Neural cell (in vitro differentiated cells): ENCODE measurements around the gene CEACAM21. TPM values are rescaled to one million over a fixed set of nuclear protein-coding genes. Genes with fewer than 3 reads are reported as not detected.

Experiments
- H2AFZ ChIP-seq: fragments of 200-600, 300-800 bp; sonication (generic), shearing (Covaris generic); 2 replicates; pipeline ENCODE4 v1.6.0; 2014; ENCODE audit warnings: low read depth, mild to moderate bottlenecking, antibody characterized with exemption, low read length, moderate library complexity
- H3F3A ChIP-seq: fragments of 200-600 bp; shearing (Covaris generic); 2 replicates; pipeline ENCODE4 v1.6.1; 2016; ENCODE audit warnings: mild to moderate bottlenecking, moderate library complexity, mixed read lengths, antibody characterized with exemption, low read length; ENCODE audit not compliant: insufficient read depth, poor library complexity, severe bottlenecking
- H3K27ac ChIP-seq: fragments of 200-600, 300-800 bp; sonication (generic), shearing (Covaris generic); 2 replicates; pipeline ENCODE4 v1.5.1; 2014; ENCODE audit warnings: mild to moderate bottlenecking, low read length, moderate library complexity
- H3K27me3 ChIP-seq: fragments of 300-800, 200-600 bp; sonication (generic), shearing (Covaris generic); 2 replicates; pipeline ENCODE4 v1.6.0; 2014; ENCODE audit warnings: mild to moderate bottlenecking, low read depth, low read length, moderate library complexity; ENCODE audit not compliant: insufficient read depth
- H3K36me3 ChIP-seq: fragments of 300-800, 200-600 bp; sonication (generic), shearing (Covaris generic); 2 replicates; pipeline ENCODE4 v1.5.1; 2014; ENCODE audit warnings: mild to moderate bottlenecking, antibody characterized with exemption, low read length, moderate library complexity; ENCODE audit not compliant: insufficient read depth
- H3K4me2 ChIP-seq: fragments of 300-800, 200-600 bp; sonication (generic), shearing (Covaris generic); 2 replicates; pipeline ENCODE4 v1.6.0; 2014; ENCODE audit warnings: mild to moderate bottlenecking, low read length
- H3K4me3 ChIP-seq: fragments of 300-800, 200-600 bp; sonication (generic), shearing (Covaris generic); 2 replicates; pipeline ENCODE4 v1.5.1; 2014; ENCODE audit warnings: mild to moderate bottlenecking, low read length, moderate library complexity
- H3K79me2 ChIP-seq: fragments of 200-600 bp; shearing (Covaris generic); replicated peaks from 2 replicates; pipeline ENCODE4 v1.6.0; 2014; ENCODE audit warnings: mild to moderate bottlenecking, low read length, moderate library complexity; ENCODE audit not compliant: insufficient read depth
- H3K9ac ChIP-seq: fragments of 300-800, 200-600 bp; sonication (generic), shearing (Covaris generic); 2 replicates; pipeline ENCODE4 v1.6.1; 2016; ENCODE audit warnings: mild to moderate bottlenecking, low read length, mixed read lengths
- H3K9me2 ChIP-seq: fragments of 200-600 bp; shearing (Covaris generic); 2 replicates; pipeline ENCODE4 v1.6.1; 2016; ENCODE audit warnings: mild to moderate bottlenecking, low read length, mixed read lengths; ENCODE audit not compliant: insufficient read depth
- H3K9me3 ChIP-seq: fragments of 200-600, 300-800 bp; sonication (generic), shearing (Covaris generic); 2 replicates; pipeline ENCODE4 v1.6.1; 2016; ENCODE audit warnings: mild to moderate bottlenecking, mixed run types, low read length, moderate library complexity, mixed read lengths
- H4K20me1 ChIP-seq: fragments of 200-600 bp; shearing (Covaris generic); 2 replicates; pipeline ENCODE4 v1.6.1; 2016; ENCODE audit warnings: mild to moderate bottlenecking, mixed run types; ENCODE audit not compliant: insufficient read depth
- CTCF ChIP-seq: fragments of 450-650 bp; IDR thresholded peaks from 2 replicates; pipeline ENCODE4 v1.5.1; 2014; ENCODE audit warnings: antibody characterized with exemption, mild to moderate bottlenecking, moderate library complexity; ENCODE audit not compliant: poor library complexity, severe bottlenecking
- EP300 ChIP-seq: fragments of 450-650 bp; conservative IDR thresholded peaks from 2 replicates; pipeline ENCODE4 v1.6.1; 2014; ENCODE audit warnings: antibody characterized with exemption, mild to moderate bottlenecking, moderate library complexity; ENCODE audit not compliant: poor library complexity, severe bottlenecking
- EZH2 ChIP-seq: fragments of 200-600, 300-800 bp; shearing (Covaris generic), sonication (generic); IDR thresholded peaks from 2 replicates; pipeline ENCODE4 v1.6.1; 2014; ENCODE audit warnings: antibody characterized with exemption, low read length, borderline replicate concordance, mild to moderate bottlenecking; ENCODE audit not compliant: insufficient read depth, poor library complexity, severe bottlenecking
- MXI1 ChIP-seq: fragments of 450-650 bp; conservative IDR thresholded peaks from 2 replicates; pipeline ENCODE4 v1.6.1; 2014; ENCODE audit warnings: antibody characterized with exemption, mild to moderate bottlenecking; ENCODE audit not compliant: poor library complexity, severe bottlenecking
- POLR2AphosphoS5 ChIP-seq: IDR thresholded peaks from 2 replicates; pipeline ENCODE4 v1.6.1; 2012
- RAD21 ChIP-seq: fragments of 450-650 bp; conservative IDR thresholded peaks from 2 replicates; pipeline ENCODE4 v1.6.1; 2014; ENCODE audit warnings: antibody characterized with exemption, mild to moderate bottlenecking, moderate library complexity
- REST ChIP-seq: IDR thresholded peaks from 2 replicates; pipeline ENCODE4 v1.6.1; 2012; ENCODE audit warnings: borderline replicate concordance
- SMC3 ChIP-seq: fragments of 450-650 bp; conservative IDR thresholded peaks from 2 replicates; pipeline ENCODE4 v1.6.1; 2014; ENCODE audit warnings: antibody characterized with exemption, mild to moderate bottlenecking, moderate library complexity; ENCODE audit not compliant: poor library complexity
- TAF1 ChIP-seq: IDR thresholded peaks from 2 replicates; pipeline ENCODE4 v1.6.1; 2012; ENCODE audit warnings: low read depth
- polyA plus RNA-seq: library from polyadenylated mRNA; depleted of rRNA; stranded (reverse); fragments of >200 nt; gene quantifications from 2 replicates; pipeline ENCODE4 v1.2.3, GENCODE V29; 2014

The CEACAM21 gene
- polyA plus RNA-seq, 1 donor from 2014 or later = 2.9 TPM

- no peak overlapping the region for H3K9ac ChIP-seq
- H3K4me3 ChIP-seq = no peak overlapping the region
- H3K27me3 ChIP-seq = no peaks in the 10 kb centered on the region
- no peaks in the 10 kb centered on the region for H3K36me3 ChIP-seq
- no peak overlapping the region for H3K27ac ChIP-seq
- H2AFZ ChIP-seq = no peak overlapping the region
- no peaks in the 10 kb centered on the region for H3F3A ChIP-seq
- no peaks in the 10 kb centered on the region for H3K9me2 ChIP-seq
- no peak for TF ChIP-seq RAD21
- TF ChIP-seq MXI1 = no peak
- TF ChIP-seq EP300 = no peak
- TF ChIP-seq POLR2AphosphoS5 = no peak
- no peak for TF ChIP-seq EZH2
- H3K9me3 ChIP-seq = no peaks in the 10 kb centered on the region
- no peaks in the 10 kb centered on the region for H4K20me1 ChIP-seq
- no peaks in the 10 kb centered on the region for H3K79me2 ChIP-seq
- no peak overlapping the region for H3K4me2 ChIP-seq
Measured at GRCh38 chr19:41601771-41602170, 25.8 kb downstream of the CEACAM21 start.

- Histone ChIP-seq H4K20me1 (no peaks in the 10 kb centered on the region), H3K9ac (no peak overlapping the region), H2AFZ (no peak overlapping the region), H3F3A (no peaks in the 10 kb centered on the region), H3K4me2 (no peak overlapping the region), H3K4me3 (no peak overlapping the region), H3K79me2 (no peaks in the 10 kb centered on the region), H3K36me3 (no peaks in the 10 kb centered on the region), H3K27ac (no peak overlapping the region), H3K9me3 (no peaks in the 10 kb centered on the region), H3K9me2 (no peaks in the 10 kb centered on the region), H3K27me3 (no peaks in the 10 kb centered on the region)
- no peak for TF ChIP-seq TAF1
- TF ChIP-seq REST = no peak
- TF ChIP-seq SMC3 = no peak
- TF ChIP-seq POLR2AphosphoS5 = no peak
- TF ChIP-seq CTCF = no peak
- TF ChIP-seq EP300 = no peak
- no peak for TF ChIP-seq MXI1
- no peak for TF ChIP-seq RAD21
Measured at GRCh38 chr19:41604831-41605230, 28.9 kb downstream of the CEACAM21 start.

- Histone ChIP-seq H3K9me3 (no peaks in the 10 kb centered on the region), H3K4me3 (no peak overlapping the region), H3K27me3 (no peaks in the 10 kb centered on the region), H4K20me1 (no peaks in the 10 kb centered on the region), H3K36me3 (no peaks in the 10 kb centered on the region), H3K9ac (no peak overlapping the region), H3K79me2 (no peaks in the 10 kb centered on the region), H3K27ac (no peak overlapping the region), H3F3A (no peaks in the 10 kb centered on the region), H2AFZ (no peak overlapping the region), H3K9me2 (no peaks in the 10 kb centered on the region), H3K4me2 (no peak overlapping the region)
- TF ChIP-seq POLR2AphosphoS5 (no peak), TAF1 (no peak), SMC3 (no peak), EP300 (no peak), EZH2 (no peak), REST (no peak), RAD21 (no peak), MXI1 (no peak), CTCF (no peak)
Measured at GRCh38 chr19:41606215-41606837, 30.4 kb downstream of the CEACAM21 start.
